Activated CD8-positive, alpha-beta memory T cell treated with anti-CD3 and anti-CD28 coated beads for 36 hours (primary cell): ENCODE results near the gene FBXO21. TPM values are rescaled to one million over a fixed set of nuclear protein-coding genes. Genes with fewer than 3 reads are reported as not detected.

Experiments used
- CTCF ChIA-PET: fragments of 350-600 bp; sonication (Branson Sonifier 250); formaldehyde crosslinking; loops from one replicate; lab custom pipeline; 2021; ENCODE audit warnings: antibody characterized with exemption; lab: Charles Lee
- POLR2A ChIA-PET: fragments of 350-600 bp; sonication (Branson Sonifier 250); formaldehyde crosslinking; loops from one replicate; lab custom pipeline; 2021; ENCODE audit warnings: antibody characterized with exemption; lab: Charles Lee
- total RNA-seq, 2 experiments: library from RNA; stranded (reverse); gene quantifications; one replicate each; pipeline ENCODE4 v1.2.3, GENCODE V29; 2021

FBXO21 gene
- total RNA-seq, 2 experiments from 2014 or later: 27.4 to 28.0 TPM

DNA sequence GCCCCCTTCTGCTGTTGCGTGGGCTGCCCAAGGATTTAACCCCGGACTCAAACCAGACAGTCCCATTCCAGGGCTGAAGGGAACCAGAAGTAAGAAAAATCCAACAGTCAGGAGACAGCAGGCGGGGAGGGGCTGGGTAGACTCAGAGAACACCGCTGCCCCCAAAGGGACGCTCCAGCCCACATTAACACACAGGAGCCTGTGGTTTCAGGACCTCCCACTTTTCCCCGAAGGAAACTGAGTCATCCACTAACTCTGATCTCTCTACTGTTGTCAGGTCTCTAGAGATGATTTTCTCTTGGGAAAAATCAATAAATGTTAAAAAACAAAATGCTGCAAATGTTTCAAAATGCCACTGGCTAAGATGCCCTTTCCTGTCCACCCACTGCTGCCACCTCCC lies 41.6 kb downstream of the FBXO21 start:
- ChIA-PET POLR2A (no interaction called here), CTCF (no interaction called here)

DNA sequence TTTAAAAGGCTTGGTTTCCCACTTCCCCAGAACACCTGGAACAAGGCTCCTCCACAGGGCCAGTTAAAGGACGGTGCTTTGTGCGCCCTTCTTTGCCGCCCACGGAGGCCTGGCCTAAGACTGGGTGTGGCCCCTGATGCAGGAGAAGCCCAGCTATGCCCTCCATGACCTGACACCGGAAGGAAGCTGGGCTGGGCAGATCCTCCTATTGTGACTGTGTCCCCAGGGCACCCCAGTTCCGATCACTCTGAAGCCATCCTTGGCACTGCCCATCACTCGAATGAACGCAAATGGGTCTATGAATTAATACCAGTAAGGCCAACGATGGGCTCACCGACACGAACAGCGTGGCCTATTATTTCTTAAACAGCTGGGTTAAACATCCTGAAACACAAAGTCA lies 42.6 kb downstream of the FBXO21 start:
- ChIA-PET CTCF (no interaction called here), POLR2A (no interaction called here)

DNA sequence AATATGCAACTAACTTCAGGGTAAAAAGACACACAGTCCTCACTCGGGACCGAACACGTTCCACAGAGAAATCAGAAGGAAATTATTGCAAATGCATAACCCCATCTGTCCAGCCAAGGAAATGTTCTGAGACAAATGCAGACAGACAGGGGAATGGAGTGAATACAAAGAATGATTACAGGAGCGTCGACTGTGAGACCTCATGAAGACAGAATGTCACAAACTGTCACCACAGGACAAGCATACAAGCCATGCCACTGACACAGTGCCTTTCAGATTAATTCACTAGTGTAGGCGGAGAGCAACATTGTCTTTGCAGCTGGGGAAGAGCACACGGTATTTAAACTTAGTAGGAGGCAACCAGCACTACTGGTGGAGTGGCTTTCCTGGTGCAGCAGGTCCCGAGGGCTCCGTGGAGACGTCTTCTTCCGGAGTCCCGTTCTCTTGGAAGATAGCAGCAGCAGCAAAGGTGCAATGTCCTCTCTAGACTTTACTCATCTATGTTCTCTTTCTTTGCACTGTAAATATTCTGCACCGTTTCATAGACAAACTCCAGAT lies 44.6 kb downstream of the FBXO21 start:
- ChIA-PET POLR2A (no interaction called here), CTCF (no interaction called here)

DNA sequence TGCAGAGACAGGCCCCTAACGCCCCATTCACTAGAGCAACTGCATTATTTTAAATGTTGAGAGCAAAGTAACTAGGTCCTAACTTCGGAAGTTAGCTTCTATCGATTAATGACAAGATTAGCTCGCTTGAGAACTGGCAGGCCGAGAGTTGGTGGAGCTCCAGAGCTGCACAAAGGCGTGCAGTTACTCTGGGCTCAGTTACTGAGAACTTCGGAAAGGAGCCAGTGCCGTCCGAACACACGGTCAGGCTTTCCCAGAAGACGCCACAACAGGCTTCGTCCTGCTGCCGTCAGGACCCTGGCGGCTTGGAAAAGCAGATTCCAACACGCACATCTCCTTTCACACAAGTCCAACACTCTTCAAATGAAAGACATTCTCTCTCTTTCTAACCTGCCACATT lies 45.7 kb downstream of the FBXO21 start:
- ChIA-PET CTCF (no interaction called here), POLR2A (no interaction called here)

DNA sequence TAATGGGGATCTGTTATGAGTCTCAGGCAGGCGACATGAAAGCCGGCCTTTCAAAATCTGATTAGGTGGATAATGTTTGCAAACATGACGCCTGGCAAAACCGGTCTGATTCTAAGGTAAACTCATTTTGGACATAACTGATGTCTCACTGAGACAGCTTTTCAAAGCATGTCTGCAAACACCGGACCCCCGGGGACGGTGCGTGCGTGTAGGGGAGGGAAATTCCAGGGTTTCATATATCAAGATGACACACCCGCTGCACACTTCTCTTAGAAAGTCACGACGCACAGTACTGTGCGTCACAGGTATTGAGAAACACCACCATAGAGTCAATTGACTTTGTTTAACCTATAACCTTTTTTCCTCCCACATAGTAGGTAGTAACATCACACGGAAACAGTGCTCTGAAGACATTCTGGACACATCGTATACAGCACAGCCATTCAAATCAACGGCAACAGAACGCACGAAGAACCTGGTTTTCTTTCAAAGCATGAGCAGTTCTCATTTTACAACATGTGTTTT lies 47.2 kb downstream of the FBXO21 start:
- POLR2A ChIA-PET: no interaction called here
- CTCF ChIA-PET: no interaction called here

DNA sequence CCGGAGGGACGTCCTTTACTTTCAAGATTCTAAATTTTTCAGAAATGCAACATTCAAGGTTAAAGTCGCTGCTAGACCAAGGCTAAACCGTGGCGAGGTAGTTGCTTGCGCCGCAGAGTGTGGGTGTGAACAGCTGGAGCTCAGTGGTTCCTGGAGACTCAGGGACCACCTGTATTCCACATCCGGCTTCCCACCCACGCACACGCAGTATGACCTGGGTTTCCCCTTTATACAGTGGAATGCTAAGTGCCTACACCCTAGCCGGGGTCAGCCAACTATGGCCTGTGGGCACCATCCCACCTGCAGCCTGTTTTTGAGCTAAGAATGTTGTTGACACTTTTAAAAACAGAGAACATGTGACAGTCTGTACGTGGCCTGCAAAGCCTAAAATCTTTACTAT lies 48.2 kb downstream of the FBXO21 start:
- POLR2A ChIA-PET: no interaction called here

DNA sequence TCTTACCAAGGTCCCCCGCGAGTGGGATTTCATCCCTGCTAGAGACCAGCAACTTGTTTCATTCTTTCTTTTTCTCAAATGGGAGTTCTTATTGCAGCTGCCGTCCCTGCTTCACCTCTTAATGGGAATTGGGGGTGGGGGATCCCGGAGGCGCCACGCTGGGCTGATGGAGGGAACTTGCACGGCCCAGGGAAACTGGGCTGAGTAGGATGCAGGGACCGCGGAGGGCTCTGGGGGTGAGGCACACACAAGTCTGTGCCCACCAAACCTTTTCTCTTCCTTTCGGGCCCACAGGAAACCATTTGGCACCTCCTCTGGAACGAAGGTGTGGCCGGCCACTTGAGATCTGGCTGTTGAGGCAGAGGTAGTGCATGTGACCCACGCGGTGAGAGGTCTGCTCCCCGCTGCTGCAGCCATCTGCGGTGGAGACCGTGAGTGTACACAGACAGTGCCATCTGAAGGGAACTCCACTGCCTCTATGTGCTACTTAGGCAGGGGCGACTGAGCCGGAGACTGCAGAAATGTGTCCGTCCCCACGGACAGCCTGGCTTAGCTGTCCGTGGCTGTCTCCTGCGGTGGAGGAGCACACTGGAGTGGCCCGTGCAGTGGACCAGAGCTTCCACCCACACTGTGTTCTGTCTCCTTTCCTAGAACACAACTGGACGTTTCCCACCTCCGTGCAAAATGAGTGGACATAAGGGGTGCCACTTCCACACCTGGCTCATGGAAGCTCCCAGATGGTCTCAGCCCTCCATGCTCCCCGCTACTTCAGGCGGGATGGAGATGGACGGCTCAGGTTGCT lies 49.0 kb downstream of the FBXO21 start:
- ChIA-PET CTCF (interaction anchor here (1.0 kb wide), 1 partner anchor 10 kb away, joined by 3 read pairs; no protein-coding TSS in a partner anchor), POLR2A (no interaction called here)

More for the DNA sequence above, 48.2 kb downstream of the FBXO21 start:
- CTCF ChIA-PET: interaction anchor here (0.7 to 1.0 kb wide), 2 partner anchors 10 to 69 kb away, joined by 3 to 6 read pairs; no protein-coding TSS in a partner anchor

DNA sequence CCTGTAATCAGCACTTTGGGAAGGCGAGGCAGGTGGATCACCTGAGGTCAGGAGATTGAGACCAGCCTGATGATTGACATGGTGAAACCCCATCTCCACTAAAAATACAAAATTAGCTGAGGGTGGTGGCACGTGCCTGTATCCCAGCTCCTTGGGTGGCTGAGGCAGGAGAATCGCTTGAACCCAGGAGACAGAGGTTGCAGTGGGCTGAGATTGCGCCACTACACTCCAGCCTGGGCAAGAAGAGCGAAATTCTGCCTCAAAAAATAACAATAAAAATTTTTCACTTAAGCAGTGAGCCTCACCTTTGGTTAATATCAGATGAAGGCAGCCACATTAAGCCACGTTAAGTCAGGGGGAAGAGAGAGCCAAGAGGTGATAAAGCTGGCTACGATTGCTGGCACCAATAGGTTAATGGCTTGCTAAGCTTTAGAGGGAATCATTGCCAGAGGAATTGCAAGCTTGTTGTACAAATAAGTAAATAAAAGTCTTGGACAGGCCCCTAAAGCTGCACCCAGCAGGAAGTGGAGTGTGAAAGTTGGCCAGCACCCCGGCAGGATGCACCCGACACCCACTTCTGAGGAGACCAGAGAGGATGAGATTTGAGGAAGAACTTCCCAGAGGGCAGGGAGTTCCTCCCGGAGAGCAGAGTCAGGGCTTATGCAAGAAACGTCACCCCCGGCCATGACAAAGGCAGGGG lies 49.7 kb downstream of the FBXO21 start:
- CTCF ChIA-PET: no interaction called here
- POLR2A ChIA-PET: no interaction called here

DNA sequence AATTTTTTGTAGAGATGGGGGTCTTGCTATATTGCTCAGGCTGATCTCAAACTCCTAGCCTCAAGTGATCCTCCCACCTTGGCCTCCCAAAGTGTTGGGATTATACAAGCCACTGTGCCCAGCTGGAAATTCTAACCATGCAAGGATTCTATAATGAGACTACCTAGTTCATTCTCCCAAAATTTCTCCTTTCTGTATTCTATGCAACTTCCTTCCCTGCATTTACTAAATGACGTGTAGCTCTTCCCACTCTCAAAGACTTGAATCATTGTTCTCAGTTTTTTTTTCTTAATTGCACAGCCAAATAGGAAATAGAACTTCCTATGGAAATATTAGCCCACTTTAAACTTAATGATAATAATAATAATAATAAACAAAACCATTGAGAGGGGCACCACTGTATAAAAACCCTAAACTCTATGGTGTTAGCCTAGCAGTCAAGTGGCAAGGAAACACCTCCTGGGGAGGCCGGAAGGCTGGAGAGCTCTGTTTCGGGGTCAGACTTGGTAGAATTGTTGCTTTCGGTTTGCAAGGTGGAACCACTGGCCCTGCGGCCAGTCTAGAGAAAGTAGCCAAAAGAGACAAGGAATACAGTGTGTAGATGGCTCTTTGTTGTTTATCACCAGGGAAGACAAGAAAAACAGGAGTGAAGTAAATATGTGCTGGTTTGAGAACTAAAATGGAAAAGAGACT lies 51.1 kb downstream of the FBXO21 start:
- CTCF ChIA-PET: no interaction called here
- POLR2A ChIA-PET: interaction anchor here (0.7 kb wide), 1 partner anchor 54 kb away, joined by 4 read pairs; no protein-coding TSS in a partner anchor

DNA sequence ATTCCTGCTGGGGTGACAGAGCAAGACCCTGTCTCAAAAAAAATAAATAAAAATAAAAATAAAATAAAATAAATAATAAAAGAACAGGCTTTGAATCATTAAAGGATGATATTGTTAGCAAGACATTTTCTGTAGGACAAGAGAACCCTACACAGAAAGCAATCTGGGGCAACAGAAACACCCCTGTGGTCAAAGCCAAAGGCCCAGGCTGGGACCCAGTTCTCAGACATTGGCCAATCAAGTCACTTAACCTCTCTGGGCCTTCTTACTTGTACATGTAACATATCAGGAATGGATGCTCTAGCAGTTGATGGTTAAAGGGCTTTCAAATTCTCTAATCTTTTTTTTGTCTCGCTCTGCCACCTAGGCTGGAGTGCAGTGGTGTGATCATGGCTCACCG lies 55.5 kb downstream of the FBXO21 start:
- ChIA-PET POLR2A (interaction anchor here (0.5 kb wide), 1 partner anchor 16 kb away, joined by 3 read pairs; no protein-coding TSS in a partner anchor), CTCF (no interaction called here)

DNA sequence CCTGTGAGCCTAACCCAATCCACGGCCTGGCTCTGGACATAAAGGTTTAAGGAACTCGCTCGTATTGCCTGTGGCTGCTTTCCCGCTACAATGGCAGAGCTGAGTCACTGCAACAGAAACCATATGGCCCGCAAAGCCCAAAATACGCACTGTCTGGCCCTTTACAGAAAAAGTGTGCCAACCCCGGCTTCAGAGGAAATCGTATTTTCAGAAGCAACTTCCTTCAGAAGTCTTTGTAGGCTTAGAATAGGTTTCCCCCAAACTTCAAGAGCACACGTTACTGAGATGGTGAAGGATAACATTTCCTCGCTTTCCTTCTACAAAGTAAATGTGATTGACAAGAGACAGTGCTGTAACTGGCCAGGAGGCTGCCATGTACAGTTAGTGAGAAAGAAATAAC lies 56.2 kb downstream of the FBXO21 start:
- ChIA-PET POLR2A (interaction anchor here (0.5 kb wide), 1 partner anchor 17 kb away, joined by 3 read pairs; no protein-coding TSS in a partner anchor), CTCF (interaction anchor here (0.6 kb wide), 1 partner anchor 39 kb away, joined by 3 read pairs; no protein-coding TSS in a partner anchor)

DNA sequence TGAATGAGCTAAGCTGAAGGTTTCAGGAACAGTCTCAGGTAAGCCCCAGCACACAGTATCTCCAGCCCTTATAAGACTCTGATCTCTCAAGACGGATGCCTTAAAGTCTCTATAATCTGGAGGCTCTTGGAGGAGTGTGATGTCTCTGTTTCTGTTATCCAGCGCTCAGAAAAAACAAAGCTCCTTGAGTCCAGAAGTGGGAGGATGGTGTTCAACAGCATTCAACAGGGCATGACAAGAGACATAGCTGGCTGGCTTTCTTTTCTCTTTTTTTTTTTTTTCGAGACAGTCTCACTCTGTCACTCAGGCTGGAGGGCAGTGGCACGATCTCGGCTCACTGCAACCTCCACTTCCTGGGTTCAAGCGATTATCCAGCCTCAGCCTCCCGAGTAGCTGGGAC lies 59.5 kb downstream of the FBXO21 start:
- ChIA-PET POLR2A (no interaction called here), CTCF (interaction anchor here (0.7 to 1.2 kb wide), 2 partner anchors 11 to 1060 kb away, joined by 4 to 5 read pairs; no protein-coding TSS in a partner anchor)

DNA sequence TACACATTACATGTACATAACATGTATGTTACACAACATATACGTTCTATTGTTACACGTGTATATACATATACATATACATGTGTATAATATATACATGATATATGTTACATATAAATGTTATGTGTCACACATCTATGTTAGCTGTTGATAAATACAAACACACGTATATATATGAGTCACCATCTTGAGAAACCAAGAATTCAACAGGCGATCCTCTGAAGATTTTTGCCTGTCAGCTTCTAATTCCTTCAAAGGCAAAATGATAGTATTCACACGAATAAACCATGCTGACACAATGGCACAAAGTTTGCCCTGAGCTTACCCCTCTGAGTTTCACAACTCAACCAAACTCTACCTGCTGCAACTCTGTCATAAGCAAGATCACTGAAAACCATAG lies 60.9 kb downstream of the FBXO21 start:
- CTCF ChIA-PET: no interaction called here
- POLR2A ChIA-PET: no interaction called here

DNA sequence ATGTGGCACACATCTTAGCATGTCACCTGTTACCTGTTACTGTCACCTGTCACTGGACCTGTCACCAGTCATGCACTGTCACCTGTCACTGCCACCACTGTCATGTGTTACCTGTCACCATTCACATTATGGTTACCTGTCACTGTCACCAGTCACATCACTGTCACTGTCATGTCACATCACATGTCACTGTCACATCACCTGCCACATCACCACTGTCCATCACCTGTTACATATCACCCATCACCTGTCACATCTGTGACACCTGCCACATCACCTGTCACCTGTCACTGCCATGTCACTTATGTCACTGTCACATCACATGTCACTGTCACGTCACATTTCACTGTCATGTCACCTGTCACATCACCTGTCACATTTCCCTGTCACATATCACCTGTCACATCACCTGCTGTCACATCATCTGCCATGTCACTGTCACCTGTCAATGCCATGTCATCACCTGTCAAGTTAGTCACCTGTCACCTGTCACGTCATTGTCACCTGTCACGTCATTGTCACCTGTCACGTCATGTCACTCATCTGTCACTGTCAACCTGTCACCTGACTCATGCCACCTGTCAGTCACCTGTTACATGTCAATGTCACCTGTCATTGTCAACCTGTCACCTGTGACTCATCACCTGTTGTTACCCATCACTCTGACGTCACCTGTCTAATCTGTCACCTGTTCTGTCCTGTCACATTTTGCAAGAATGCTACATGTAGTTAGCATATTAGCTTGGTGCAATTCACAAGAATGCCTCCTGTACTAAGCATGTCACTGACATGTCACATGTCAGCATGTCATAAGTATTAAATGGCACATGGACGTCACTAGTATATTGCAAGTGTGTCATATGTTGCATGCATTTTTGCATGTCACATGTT lies 62.1 kb downstream of the FBXO21 start:
- ChIA-PET POLR2A (no interaction called here), CTCF (no interaction called here)

DNA sequence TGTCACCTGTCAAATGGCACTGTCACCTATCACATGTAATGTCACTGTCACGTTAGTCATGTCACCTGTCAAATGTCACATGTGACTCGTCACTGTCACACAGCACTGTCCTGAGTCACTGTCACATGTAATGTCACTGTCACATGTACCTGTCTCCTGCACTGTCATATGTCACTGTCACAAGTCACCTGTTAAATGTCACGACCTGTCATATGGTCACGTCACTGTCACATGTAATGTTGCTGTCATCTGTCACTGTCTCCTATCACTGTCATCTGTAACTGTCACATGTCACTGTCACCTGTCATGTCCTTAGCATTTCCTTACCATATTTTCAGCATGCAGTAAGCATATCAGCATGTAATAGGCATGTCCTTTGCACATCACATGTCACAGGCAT lies 63.9 kb downstream of the FBXO21 start:
- POLR2A ChIA-PET: no interaction called here

DNA sequence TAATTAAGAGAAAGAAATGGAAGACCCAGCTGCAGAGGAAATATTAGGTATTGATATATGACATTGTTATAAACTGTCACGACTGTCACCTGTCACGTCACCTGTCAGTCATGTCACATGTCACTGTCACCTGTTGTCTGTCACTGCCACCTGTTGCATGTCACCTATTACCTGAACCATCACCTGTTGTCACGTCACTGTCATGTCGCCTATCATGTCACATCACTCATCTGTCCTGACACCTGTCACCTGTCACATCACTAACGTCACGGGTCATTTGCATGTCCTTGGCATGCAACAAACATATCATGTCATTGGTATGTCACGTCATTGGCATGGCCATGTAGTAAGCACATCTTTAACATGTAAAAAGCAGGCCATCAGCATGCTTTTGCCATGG lies 64.5 kb downstream of the FBXO21 start:
- POLR2A ChIA-PET: no interaction called here

More for the DNA sequence above, 63.9 kb downstream of the FBXO21 start:
- CTCF ChIA-PET: no interaction called here

DNA sequence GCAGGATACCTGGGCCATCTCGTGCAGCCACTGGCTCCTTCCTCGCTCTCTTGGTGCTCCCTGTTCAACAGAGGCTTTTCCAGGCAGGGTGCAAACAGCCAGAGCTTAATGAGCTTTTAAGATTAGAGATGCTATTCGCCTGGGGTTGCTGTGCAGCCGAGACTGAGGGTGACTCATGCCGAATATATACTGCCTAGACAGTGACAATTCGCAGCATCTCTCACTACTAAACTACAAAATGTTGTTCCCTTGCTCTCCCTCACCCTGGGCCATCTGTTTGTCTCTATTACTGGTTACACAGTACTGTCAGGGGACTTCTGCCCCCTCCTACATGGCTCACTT lies 65.0 kb downstream of the FBXO21 start:
- ChIA-PET CTCF (interaction anchor here (0.7 kb wide), 1 partner anchor 99 kb away, joined by 3 read pairs; no protein-coding TSS in a partner anchor), POLR2A (no interaction called here)

More for the DNA sequence above, 64.5 kb downstream of the FBXO21 start:
- CTCF ChIA-PET: interaction anchor here (0.7 kb wide), 1 partner anchor 100 kb away, joined by 3 read pairs; no protein-coding TSS in a partner anchor
